Measurements from ENCODE around the gene ZFP64. TPM values are rescaled to one million over a fixed set of nuclear protein-coding genes. Genes with fewer than 3 reads are reported as not detected.

Gene ZFP64
- total RNA-seq, 3 donors from 2014 or later (not counting 1 experiment from before 2014, with no cell fraction given) = 11.7 to 14.8 (median 13.9) TPM

DNA sequence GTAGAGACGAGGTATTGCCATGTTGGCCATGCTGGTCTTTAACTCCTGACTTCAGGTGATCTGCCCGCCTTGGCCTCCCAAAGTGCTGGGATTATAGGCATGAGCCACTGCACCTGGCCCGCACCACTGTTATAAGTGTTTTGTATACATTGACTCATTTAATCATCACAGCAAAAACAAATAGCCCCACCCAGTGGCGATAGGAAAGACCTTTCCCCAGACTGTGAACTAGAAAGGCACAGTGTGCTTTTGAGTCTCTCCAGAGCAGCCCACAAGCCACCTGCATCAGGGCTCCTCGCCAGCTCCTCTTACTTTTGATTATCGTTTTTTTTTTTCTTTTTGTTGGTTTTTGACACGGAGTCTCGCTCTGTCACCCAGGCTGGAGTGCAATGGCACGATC, 27.9 kb upstream of the ZFP64 start:
- Mint-ChIP-seq H3K4me3 (no peak overlapping the region), H3K36me3 (peaks cover 15% of the 10 kb centered on the region), H3K4me1 (no peaks in the 10 kb centered on the region), H3K27ac (no peak overlapping the region), H3K27me3 (ENCODE audit: low read depth in 2 of 2) (peaks cover 11 to 35% of the 10 kb centered on the region in 2 donors), H3K9me3 (peaks cover 0 to 5% of the 10 kb centered on the region in 2 donors)
- TF ChIP-seq, protein P1, sequence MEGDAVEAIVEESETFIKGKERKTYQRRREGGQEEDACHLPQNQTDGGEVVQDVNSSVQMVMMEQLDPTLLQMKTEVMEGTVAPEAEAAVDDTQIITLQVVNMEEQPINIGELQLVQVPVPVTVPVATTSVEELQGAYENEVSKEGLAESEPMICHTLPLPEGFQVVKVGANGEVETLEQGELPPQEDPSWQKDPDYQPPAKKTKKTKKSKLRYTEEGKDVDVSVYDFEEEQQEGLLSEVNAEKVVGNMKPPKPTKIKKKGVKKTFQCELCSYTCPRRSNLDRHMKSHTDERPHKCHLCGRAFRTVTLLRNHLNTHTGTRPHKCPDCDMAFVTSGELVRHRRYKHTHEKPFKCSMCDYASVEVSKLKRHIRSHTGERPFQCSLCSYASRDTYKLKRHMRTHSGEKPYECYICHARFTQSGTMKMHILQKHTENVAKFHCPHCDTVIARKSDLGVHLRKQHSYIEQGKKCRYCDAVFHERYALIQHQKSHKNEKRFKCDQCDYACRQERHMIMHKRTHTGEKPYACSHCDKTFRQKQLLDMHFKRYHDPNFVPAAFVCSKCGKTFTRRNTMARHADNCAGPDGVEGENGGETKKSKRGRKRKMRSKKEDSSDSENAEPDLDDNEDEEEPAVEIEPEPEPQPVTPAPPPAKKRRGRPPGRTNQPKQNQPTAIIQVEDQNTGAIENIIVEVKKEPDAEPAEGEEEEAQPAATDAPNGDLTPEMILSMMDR (IDR thresholded peaks at IDR 0.05) = no peak
- no peaks in the 10 kb centered on the region for H3K36me3 ChIP-seq (ENCODE audit: control insufficient read depth, insufficient read depth, low read length)
- ATAC-seq (no peak), DNase-seq (no peak)
- intact Hi-C loops (cut with micrococcal nuclease) = no loop called here
- WGBS (ENCODE audit: insufficient coverage) = 75% methylated on average over 7 of the region's 9 CpGs
- H3K4me1 ChIP-seq (ENCODE audit: control insufficient read depth, insufficient read depth, low read length) = no peaks in the 10 kb centered on the region
- H3K27ac ChIP-seq (ENCODE audit: low read length) = no peak overlapping the region
- no peak overlapping the region for H3K4me3 ChIP-seq (ENCODE audit: low read length)
- H3K27me3 ChIP-seq (ENCODE audit: control insufficient read depth, insufficient read depth, low read length) = no peaks in the 10 kb centered on the region
- peaks cover 14% of the 10 kb centered on the region for H3K9me3 ChIP-seq (ENCODE audit: control insufficient read depth, insufficient read depth, low read length)

- Mint-ChIP-seq H3K36me3 (peaks cover 15% of the 10 kb centered on the region), H3K4me3 (no peak overlapping the region), H3K27ac (no peak overlapping the region), H3K9me3 (peaks cover 0 to 5% of the 10 kb centered on the region in 2 donors), H3K4me1 (no peaks in the 10 kb centered on the region), H3K27me3 (ENCODE audit: low read depth in 2 of 2) (peaks cover 18 to 36% of the 10 kb centered on the region in 2 donors)
- Histone ChIP-seq H3K27ac (ENCODE audit: low read length) (no peak overlapping the region), H3K9me3 (ENCODE audit: control insufficient read depth, insufficient read depth, low read length) (peaks cover 14% of the 10 kb centered on the region), H3K4me3 (ENCODE audit: low read length) (no peak overlapping the region), H3K4me1 (ENCODE audit: control insufficient read depth, insufficient read depth, low read length) (no peaks in the 10 kb centered on the region), H3K36me3 (ENCODE audit: control insufficient read depth, insufficient read depth, low read length) (no peaks in the 10 kb centered on the region), H3K27me3 (ENCODE audit: control insufficient read depth, insufficient read depth, low read length) (no peaks in the 10 kb centered on the region)
- ATAC-seq (no peak), DNase-seq (no peak)
- TF ChIP-seq, protein P1 (IDR thresholded peaks at IDR 0.05) = no peak
- intact Hi-C loops (cut with micrococcal nuclease) = no loop called here
- WGBS (ENCODE audit: insufficient coverage) = 91% methylated on average over 1 of the region's 2 CpGs
Observed at GRCh38 chr20:52217689-52218395, 26.3 kb upstream of the ZFP64 start.

- H3K27me3 ChIP-seq (ENCODE audit: control insufficient read depth, insufficient read depth, low read length) = no peaks in the 10 kb centered on the region
- no peaks in the 10 kb centered on the region for H3K4me1 Mint-ChIP-seq
- TF ChIP-seq, protein P1 (IDR thresholded peaks at IDR 0.05) = no peak
Observed at GRCh38 chr20:52213995-52214394, 22.4 kb upstream of the ZFP64 start.

GRCh38 chr20:52212943-52213342, 21.4 kb upstream of the ZFP64 start:
- no peak overlapping the region for H3K27ac ChIP-seq (ENCODE audit: low read length)
- H3K4me1 ChIP-seq (ENCODE audit: control insufficient read depth, insufficient read depth, low read length) = no peaks in the 10 kb centered on the region
- no peaks in the 10 kb centered on the region for H3K36me3 ChIP-seq (ENCODE audit: control insufficient read depth, insufficient read depth, low read length)
- peaks cover 8% of the 10 kb centered on the region for H3K36me3 Mint-ChIP-seq
- ATAC-seq = no peak
- 88% methylated on average over 2 of the region's 2 CpGs for WGBS (ENCODE audit: insufficient coverage)
- TF ChIP-seq, protein P1 (IDR thresholded peaks at IDR 0.05) = no peak
- no peaks in the 10 kb centered on the region for H3K9me3 Mint-ChIP-seq
- peaks cover 33 to 53% of the 10 kb centered on the region in 2 donors for H3K27me3 Mint-ChIP-seq (ENCODE audit: low read depth in 2 of 2)
- H3K27me3 ChIP-seq (ENCODE audit: control insufficient read depth, insufficient read depth, low read length) = no peaks in the 10 kb centered on the region
- H3K9me3 ChIP-seq (ENCODE audit: control insufficient read depth, insufficient read depth, low read length) = no peaks in the 10 kb centered on the region
- H3K4me3 ChIP-seq (ENCODE audit: low read length) = no peak overlapping the region
- H3K4me3 Mint-ChIP-seq = no peak overlapping the region
- no peak overlapping the region for H3K27ac Mint-ChIP-seq
- no peak for DNase-seq
- intact Hi-C loops (cut with micrococcal nuclease) = no loop called here
- no peaks in the 10 kb centered on the region for H3K4me1 Mint-ChIP-seq

More at GRCh38 chr20:52213995-52214394, 22.4 kb upstream of the ZFP64 start:
- DNase-seq (no peak), ATAC-seq (no peak)
- Histone ChIP-seq H3K36me3 (ENCODE audit: control insufficient read depth, insufficient read depth, low read length) (no peaks in the 10 kb centered on the region), H3K27ac (ENCODE audit: low read length) (no peak overlapping the region), H3K4me1 (ENCODE audit: control insufficient read depth, insufficient read depth, low read length) (no peaks in the 10 kb centered on the region), H3K9me3 (ENCODE audit: control insufficient read depth, insufficient read depth, low read length) (no peaks in the 10 kb centered on the region), H3K4me3 (ENCODE audit: low read length) (no peak overlapping the region)
- H3K27me3 Mint-ChIP-seq (ENCODE audit: low read depth in 2 of 2) = peaks cover 29 to 54% of the 10 kb centered on the region in 2 donors
- intact Hi-C loops (cut with micrococcal nuclease) = no loop called here
- no CpG with 5 or more reads among the region's 4 CpGs for WGBS (ENCODE audit: insufficient coverage)
- H3K9me3 Mint-ChIP-seq = no peaks in the 10 kb centered on the region
- no peak overlapping the region for H3K27ac Mint-ChIP-seq
- H3K4me3 Mint-ChIP-seq = no peak overlapping the region
- peaks cover 8% of the 10 kb centered on the region for H3K36me3 Mint-ChIP-seq
